ENCODE measurements around the gene MYPOP. TPM values are rescaled to one million over a fixed set of nuclear protein-coding genes. Genes with fewer than 3 reads are reported as not detected.

MYPOP gene
- total and polyA plus RNA-seq, 10 of the 15 experiments (the other 5 are each of a cell fraction or from before 2014, with no cell fraction given): 0.47 to 9.4 (median 1.4) TPM

GRCh38 chr19:45863840-45864628 is 38.4 kb downstream of the MYPOP start, which contains the start of gene FOXA3:
Gene FOXA3, plus strand, starts transcription at chr19:45864326. Its CDS starts 131 bp downstream, at chr19:45864457.
- RAD21 ChIA-PET (ENCODE audit: unreplicated experiment): interaction anchor here (0.5 to 5.2 kb wide), 16 partner anchors 12 to 754 kb away, joined by 3 to 159 read pairs (median 4); partner anchors contain the start of genes CCDC61, DMWD, FBXO46 and IRF2BP1
- no peaks in the 10 kb centered on the region for H3K9me3 ChIP-seq (replicated peaks; ENCODE audit: control insufficient read depth, insufficient read depth, low read length)
- no peak for DNase-seq (ENCODE audit: low read depth, low spot score)
- TF ChIP-seq POLR2AphosphoS2 (IDR thresholded peaks at IDR 0.05; ENCODE audit: low read depth, low read length) (no peak), MYC (IDR thresholded peaks at IDR 0.05; ENCODE audit: insufficient read depth, insufficient read length, insufficient replicate concordance, low read length, severe bottlenecking) (no peak), DPF2 (IDR thresholded peaks at IDR 0.05) (0 out of 2 replicates have a peak, but pooled peaks have one; percentile 37), ZBED1 (IDR thresholded peaks at IDR 0.05; ENCODE audit: borderline replicate concordance) (no peak), BACH1 (IDR thresholded peaks at IDR 0.05; ENCODE audit: borderline replicate concordance) (peak; percentile 47; the same call in 1 of the 2 replicates), ZNF207 (IDR thresholded peaks at IDR 0.05; ENCODE audit: borderline replicate concordance) (0 out of 2 replicates have a peak, but pooled peaks have one; percentile 49), SMC3 (IDR thresholded peaks at IDR 0.05; ENCODE audit: borderline replicate concordance, low read length) (peak; percentile 64; the same call in 1 of the 2 replicates), RB1 (IDR thresholded peaks at IDR 0.05; ENCODE audit: borderline replicate concordance) (peak; percentile 41; the same call in 1 of the 2 replicates), HDAC6 (IDR thresholded peaks at IDR 0.05; ENCODE audit: unreplicated experiment) (no peak), EGR1 (IDR thresholded peaks at IDR 0.05; ENCODE audit: borderline replicate concordance in 1 of 2, low read depth in 2 of 2, low read length in 2 of 2) (peak in 1 of 2 experiments; percentile 69; a peak in 1 of 3 replicates), CTCF (IDR thresholded peaks at IDR 0.05 in 2 of 3, conservative IDR thresholded peaks at IDR 0.05 in 1 of 3; ENCODE audit: control insufficient read depth in 2 of 3, extremely low read depth in 1 of 3, insufficient read depth in 1 of 3, low read depth in 3 of 3, low read length in 3 of 3) (peak; percentile 53 to 87 (median 78)), BHLHE40 (IDR thresholded peaks at IDR 0.05; ENCODE audit: borderline replicate concordance in 1 of 2, low read depth in 2 of 2, low read length in 1 of 2) (peak; percentile 70 to 84; a peak in 3 of 4 replicates), RAD21 (IDR thresholded peaks at IDR 0.05; ENCODE audit: insufficient read depth, low read depth, low read length) (peak; percentile 77), MXI1 (IDR thresholded peaks at IDR 0.05; ENCODE audit: low read depth, low read length) (peak; percentile 68), TCF3 (IDR thresholded peaks at IDR 0.05; ENCODE audit: borderline replicate concordance, insufficient read depth, low read depth, low read length) (0 out of 2 replicates have a peak, but pooled peaks have one; percentile 38), TCF12 (IDR thresholded peaks at IDR 0.05; ENCODE audit: low read depth, low read length) (0 out of 2 replicates have a peak, but pooled peaks have one; percentile 43)
- TF ChIP-seq, protein P1, sequence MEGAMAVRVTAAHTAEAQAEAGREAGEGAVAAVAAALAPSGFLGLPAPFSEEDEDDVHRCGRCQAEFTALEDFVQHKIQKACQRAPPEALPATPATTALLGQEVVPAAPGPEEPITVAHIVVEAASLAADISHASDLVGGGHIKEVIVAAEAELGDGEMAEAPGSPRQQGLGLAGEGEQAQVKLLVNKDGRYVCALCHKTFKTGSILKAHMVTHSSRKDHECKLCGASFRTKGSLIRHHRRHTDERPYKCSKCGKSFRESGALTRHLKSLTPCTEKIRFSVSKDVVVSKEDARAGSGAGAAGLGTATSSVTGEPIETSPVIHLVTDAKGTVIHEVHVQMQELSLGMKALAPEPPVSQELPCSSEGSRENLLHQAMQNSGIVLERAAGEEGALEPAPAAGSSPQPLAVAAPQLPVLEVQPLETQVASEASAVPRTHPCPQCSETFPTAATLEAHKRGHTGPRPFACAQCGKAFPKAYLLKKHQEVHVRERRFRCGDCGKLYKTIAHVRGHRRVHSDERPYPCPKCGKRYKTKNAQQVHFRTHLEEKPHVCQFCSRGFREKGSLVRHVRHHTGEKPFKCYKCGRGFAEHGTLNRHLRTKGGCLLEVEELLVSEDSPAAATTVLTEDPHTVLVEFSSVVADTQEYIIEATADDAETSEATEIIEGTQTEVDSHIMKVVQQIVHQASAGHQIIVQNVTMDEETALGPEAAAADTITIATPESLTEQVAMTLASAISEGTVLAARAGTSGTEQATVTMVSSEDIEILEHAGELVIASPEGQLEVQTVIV (IDR thresholded peaks at IDR 0.05; ENCODE audit: borderline replicate concordance, partially characterized antibody): no peak

More at GRCh38 chr19:45863840-45864628, 38.4 kb downstream of the MYPOP start, which contains the start of gene FOXA3:
- H3K4me1 ChIP-seq (ENCODE audit: control insufficient read depth, insufficient read depth, low read length): peaks cover 5% of the 10 kb centered on the region
- BruUV-seq (replicated peaks): no TSS peak
- H3K9ac ChIP-seq (ENCODE audit: control insufficient read depth, insufficient read depth, low read length): peak within 1 kb of the TSS; percentile 20; the same call in 1 of the 2 replicates
- ChIA-PET POLR2A (interaction anchor here (0.6 to 8.2 kb wide), 21 partner anchors 8 to 227 kb away, joined by 3 to 178 read pairs (median 4); partner anchors contain the start of genes CCDC61, DMWD, IRF2BP1 and MYPOP), SMC1A (ENCODE audit: uncharacterized antibody, unreplicated experiment) (interaction anchor here (0.8 to 10.0 kb wide), 11 partner anchors 9 to 95 kb away, joined by 3 to 98 read pairs (median 4); partner anchors contain the start of genes IRF2BP1, MYPOP and SIX5), CTCF (interaction anchor here (0.5 to 9.2 kb wide), 20 partner anchors 10 to 1980 kb away, joined by 3 to 194 read pairs (median 4); partner anchors contain the start of genes IRF2BP1, MYPOP and SIX5)
- H2AFZ ChIP-seq (ENCODE audit: control insufficient read depth, low read depth, low read length): peak within 1 kb of the TSS; percentile 97
- H3K4me3 ChIP-seq: peak within 1 kb of the TSS; percentile 69
- peak within 1 kb of the TSS; percentile 98 for H3K4me2 ChIP-seq (ENCODE audit: control insufficient read depth, insufficient read depth)
- FAIRE-seq: no peak
- no peaks in the 10 kb centered on the region for H3K36me3 ChIP-seq (ENCODE audit: control insufficient read depth in 2 of 2, insufficient read depth in 2 of 2, low read length in 1 of 2)
- no peak within 1 kb of the TSS for H3K27ac ChIP-seq (ENCODE audit: control insufficient read depth, insufficient read depth)
- peaks cover 26% of the 10 kb centered on the region for H3K79me2 ChIP-seq (ENCODE audit: control insufficient read depth, insufficient read depth, low read length)
- ATAC-seq: peak; percentile 73
- in situ Hi-C loops (cut with MboI): no loop called here
- WGBS (ENCODE audit: insufficient coverage, insufficient replicate concordance, low lambda C conversion rate, missing lambda C conversion rate): 3% methylated on average over 52 of the region's 71 CpGs
- intact Hi-C loops (cut with micrococcal nuclease; ENCODE audit: unreplicated experiment): loop anchor here (1.0 kb wide), 2 partner anchors 18 to 22 kb away; partner anchors contain the start of gene IRF2BP1
- peaks cover 0 to 6% of the 10 kb centered on the region in 2 experiments; a peak in 2 of 4 replicates for H3K27me3 ChIP-seq (replicated peaks in 1 of 2; ENCODE audit: control insufficient read depth in 2 of 2, insufficient read depth in 2 of 2, low read length in 1 of 2)
- no peaks in the 10 kb centered on the region for H4K20me1 ChIP-seq (ENCODE audit: control insufficient read depth, insufficient read depth)

Data from GM12878 (cell line).